Parathyroid adenoma (tissue), 2 donors: ENCODE data around the gene UBE2D4.
"Not testable (repeated sequence)": the region's sequence is repeated elsewhere in the genome, so short reads cannot be mapped to it uniquely, and the experiment has no call there.

Source experiments
- H2AFZ ChIP-seq: fragments of 300-600 bp; sonication (generic); one replicate; pipeline ENCODE4 v1.7.0; 2017; ENCODE audit warnings: antibody characterized with exemption, mild to moderate bottlenecking
- H3K27ac ChIP-seq: fragments of 300-600 bp; sonication (generic); one replicate; pipeline ENCODE4 v1.7.0; 2017
- H3K27me3 ChIP-seq: fragments of 300-600 bp; sonication (generic); one replicate; pipeline ENCODE4 v1.7.0; 2017; ENCODE audit warnings: low read length; ENCODE audit not compliant: control insufficient read depth, insufficient read depth
- H3K36me3 ChIP-seq: fragments of 300-600 bp; sonication (generic); one replicate; pipeline ENCODE4 v1.7.0; 2017; ENCODE audit warnings: low read length; ENCODE audit not compliant: control insufficient read depth, insufficient read depth
- H3K4me1 ChIP-seq: fragments of 300-600 bp; sonication (generic); one replicate; pipeline ENCODE4 v1.7.0; 2017; ENCODE audit warnings: control low read depth
- H3K4me2 ChIP-seq: fragments of 300-600 bp; sonication (generic); one replicate; pipeline ENCODE4 v1.7.0; 2017; ENCODE audit warnings: low read length
- H3K4me3 ChIP-seq: fragments of 300-600 bp; sonication (generic); one replicate; pipeline ENCODE4 v1.7.0; 2017; ENCODE audit warnings: low read depth, low read length
- H3K79me2 ChIP-seq: fragments of 300-600 bp; sonication (generic); one replicate; pipeline ENCODE4 v1.7.0; 2017; ENCODE audit warnings: control low read depth
- H3K9ac ChIP-seq: fragments of 300-600 bp; sonication (generic); one replicate; pipeline ENCODE4 v1.7.0; 2017; ENCODE audit warnings: mild to moderate bottlenecking
- H3K9me3 ChIP-seq: fragments of 300-600 bp; sonication (generic); one replicate; pipeline ENCODE4 v1.7.0; 2017; ENCODE audit warnings: low read length; ENCODE audit not compliant: control insufficient read depth
- CTCF ChIP-seq: fragments of 300-600 bp; sonication (generic); IDR thresholded peaks from one replicate; pipeline ENCODE4 v1.7.0; 2017; ENCODE audit warnings: antibody characterized with exemption, mild to moderate bottlenecking
- donor health status: primary hyperparathyroidism.

UBE2D4 gene

DNA sequence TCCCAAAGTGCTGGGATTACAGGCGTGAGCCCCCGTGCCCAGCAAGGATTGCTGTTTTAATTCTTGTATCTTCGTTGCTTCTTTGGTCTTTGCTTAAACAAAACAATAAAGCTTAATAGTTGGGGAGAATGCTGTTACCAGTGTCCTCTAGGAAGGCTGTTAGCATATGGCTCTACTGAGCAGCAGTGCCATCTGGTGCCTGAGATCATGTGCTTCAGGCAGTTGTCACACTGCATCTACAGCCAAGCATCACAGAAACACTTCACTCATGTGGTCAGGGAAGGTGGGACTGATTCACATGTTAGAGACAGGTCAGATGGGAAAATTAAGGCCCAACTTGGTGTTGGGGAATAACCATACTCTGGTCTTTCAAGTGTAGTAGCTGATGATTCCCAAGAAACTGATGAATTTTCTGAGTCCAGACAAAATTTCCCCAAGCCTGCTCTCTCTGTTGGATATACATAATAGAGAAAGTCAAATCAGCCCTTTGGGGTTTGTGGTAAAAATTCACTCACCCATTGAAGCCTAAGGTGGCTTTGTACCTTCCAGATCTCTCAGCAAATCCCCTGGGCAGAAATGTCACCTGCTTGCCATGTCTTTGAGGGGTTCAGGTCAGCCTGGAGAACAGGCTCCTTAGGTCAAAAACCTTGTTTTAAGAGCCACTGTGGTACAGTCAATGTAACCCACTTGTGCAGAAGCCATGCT, 28.4 kb downstream of the UBE2D4 start:
- Histone ChIP-seq H3K27me3 (no peaks in the 10 kb centered on the region), H2AFZ (no peak overlapping the region), H3K4me3 (no peak overlapping the region), H3K4me2 (no peak overlapping the region), H3K4me1 (no peaks in the 10 kb centered on the region), H3K9ac (no peak overlapping the region), H3K9me3 (no peaks in the 10 kb centered on the region), H3K79me2 (no peaks in the 10 kb centered on the region), H3K27ac (no peak overlapping the region), H3K36me3 (no peaks in the 10 kb centered on the region)
- TF ChIP-seq CTCF: peak; percentile 22

DNA sequence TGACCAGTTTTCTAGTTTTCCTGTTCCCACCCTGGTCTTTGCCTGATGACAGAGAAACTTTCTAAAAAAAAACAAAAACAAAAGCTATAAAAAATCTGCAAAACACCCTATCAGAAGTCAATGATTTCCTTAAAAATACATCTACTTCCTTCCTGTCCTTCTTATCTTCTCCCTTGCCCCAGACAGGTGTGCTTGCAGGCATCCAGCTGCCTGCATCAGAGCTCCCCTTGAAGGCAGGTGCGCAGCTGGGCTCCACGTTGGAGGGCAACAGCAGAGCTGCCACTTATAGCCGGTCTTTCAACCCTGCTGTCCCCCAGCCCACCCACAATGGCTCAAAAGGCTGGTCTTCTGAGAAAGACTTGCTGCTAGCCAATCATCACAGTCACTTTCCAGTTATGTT, 29.8 kb downstream of the UBE2D4 start:
- Histone ChIP-seq H3K4me2 (no peak overlapping the region), H3K9me3 (no peaks in the 10 kb centered on the region), H3K9ac (no peak overlapping the region), H2AFZ (no peak overlapping the region), H3K27me3 (no peaks in the 10 kb centered on the region), H3K4me3 (no peak overlapping the region), H3K27ac (no peak overlapping the region), H3K4me1 (no peaks in the 10 kb centered on the region), H3K36me3 (no peaks in the 10 kb centered on the region), H3K79me2 (no peaks in the 10 kb centered on the region)
- no peak for TF ChIP-seq CTCF

DNA sequence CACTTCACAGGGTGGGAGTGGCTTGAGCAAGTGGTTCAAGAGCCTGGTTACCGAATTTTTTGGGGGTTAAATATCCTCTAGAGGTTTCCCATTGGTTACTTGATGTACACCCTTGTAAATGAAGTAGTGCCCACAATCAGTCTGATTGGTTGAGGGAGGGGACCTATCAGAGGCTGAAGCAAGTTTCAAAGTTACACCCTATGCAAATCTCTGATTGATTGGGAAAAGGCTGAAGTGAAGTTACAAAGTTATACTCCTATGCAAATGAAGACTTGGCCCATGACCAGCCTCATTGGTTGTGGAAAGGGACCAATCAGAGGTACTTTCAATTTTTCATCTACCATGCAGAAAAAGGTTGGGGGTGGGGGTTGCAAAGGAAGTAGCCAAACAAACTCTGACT, 34.7 kb downstream of the UBE2D4 start:
- H3K27ac ChIP-seq: no peak overlapping the region
- H3K79me2 ChIP-seq: no peaks in the 10 kb centered on the region
- no peak overlapping the region for H3K9ac ChIP-seq
- H3K4me3 ChIP-seq: no peak overlapping the region
- no peak overlapping the region for H3K4me2 ChIP-seq
- H2AFZ ChIP-seq: no peak overlapping the region
- no peaks in the 10 kb centered on the region for H3K27me3 ChIP-seq
- no peaks in the 10 kb centered on the region for H3K36me3 ChIP-seq
- TF ChIP-seq CTCF: no peak
- H3K9me3 ChIP-seq: no peaks in the 10 kb centered on the region
- H3K4me1 ChIP-seq: no peaks in the 10 kb centered on the region

GRCh38 chr7:43966392-43966791, 40.2 kb downstream of the UBE2D4 start:
- not testable (repeated sequence) for H2AFZ ChIP-seq, H3K4me3 ChIP-seq, H3K79me2 ChIP-seq, H3K9ac ChIP-seq, H3K27me3 ChIP-seq, H3K27ac ChIP-seq, H3K4me2 ChIP-seq, H3K9me3 ChIP-seq, H3K36me3 ChIP-seq, H3K4me1 ChIP-seq

GRCh38 chr7:43968172-43969040, 42.2 kb downstream of the UBE2D4 start:
- H3K4me3 ChIP-seq, H3K9me3 ChIP-seq: not testable (repeated sequence)

DNA sequence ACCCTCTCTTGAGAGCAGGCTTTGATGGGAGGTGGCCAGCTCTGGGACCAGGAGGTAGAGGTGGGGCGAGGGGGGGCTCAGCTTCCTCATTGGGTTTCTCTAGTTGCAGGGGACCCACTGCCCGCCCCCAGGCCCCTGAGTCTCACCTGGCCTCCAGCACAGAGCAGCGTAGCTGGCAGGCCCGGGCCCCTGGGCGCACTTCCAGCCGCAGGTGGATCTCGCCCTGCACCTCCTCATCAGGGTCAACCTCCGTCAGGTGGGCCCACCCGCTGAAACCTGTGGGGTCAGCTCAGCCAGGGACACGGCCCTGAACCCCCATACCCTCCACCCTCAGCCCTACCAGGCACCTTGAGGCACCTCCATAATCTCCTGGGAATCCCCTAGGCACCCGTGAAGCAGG, 43.4 kb downstream of the UBE2D4 start:
- not testable (repeated sequence) for H3K4me3 ChIP-seq, H3K9ac ChIP-seq, H3K27me3 ChIP-seq, H3K4me1 ChIP-seq, H3K4me2 ChIP-seq, H3K36me3 ChIP-seq, H3K27ac ChIP-seq, H3K9me3 ChIP-seq, H2AFZ ChIP-seq, H3K79me2 ChIP-seq

More at GRCh38 chr7:43968172-43969040, 42.2 kb downstream of the UBE2D4 start:
- not testable (repeated sequence) for H3K79me2 ChIP-seq, H3K27ac ChIP-seq, H3K36me3 ChIP-seq, H2AFZ ChIP-seq, H3K27me3 ChIP-seq, H3K9ac ChIP-seq, H3K4me2 ChIP-seq, H3K4me1 ChIP-seq

- not testable (repeated sequence) for H3K9me3 ChIP-seq, H3K4me2 ChIP-seq, H3K27me3 ChIP-seq, H3K36me3 ChIP-seq, H3K9ac ChIP-seq, H3K4me3 ChIP-seq, H3K4me1 ChIP-seq, H3K79me2 ChIP-seq, H2AFZ ChIP-seq, H3K27ac ChIP-seq
Observed at GRCh38 chr7:43970698-43971097, 44.5 kb downstream of the UBE2D4 start.

GRCh38 chr7:43974033-43974573, 47.9 kb downstream of the UBE2D4 start:
- H3K9me3 ChIP-seq, H3K4me2 ChIP-seq, H3K9ac ChIP-seq, H2AFZ ChIP-seq, H3K79me2 ChIP-seq, H3K4me1 ChIP-seq, H3K27ac ChIP-seq, H3K36me3 ChIP-seq, H3K4me3 ChIP-seq, H3K27me3 ChIP-seq: not testable (repeated sequence)
